A673 (cell line): Measurements from ENCODE around the gene GZMM.

ENCODE experiments used
- CTCF ChIP-seq: fragments of 300-800, 200-600 bp; sonication (generic); conservative IDR thresholded peaks from 2 replicates; pipeline ENCODE4 v1.5.1; 2017; ENCODE audit warnings: low read depth, mild to moderate bottlenecking, antibody characterized with exemption, low read length, moderate library complexity, mixed read lengths
- EZH2 ChIP-seq: fragments of 200-600 bp; sonication (generic); IDR thresholded peaks from 2 replicates; pipeline ENCODE4 v1.6.1; 2017; ENCODE audit warnings: borderline replicate concordance, low read depth, mild to moderate bottlenecking, mixed read lengths, antibody characterized with exemption, low read length; ENCODE audit not compliant: poor library complexity, severe bottlenecking

GRCh38 chr19:575527-576506 lies 32.0 kb downstream of the GZMM start:
- TF ChIP-seq CTCF (no peak), EZH2 (no peak)
